Transverse colon (tissue), 4 donors: ENCODE measurements around the gene IQSEC2. TPM values are rescaled to one million over a fixed set of nuclear protein-coding genes. Genes with fewer than 3 reads are reported as not detected.
A peak's percentile ranks its signal among the peaks of the same experiment; 100 is the strongest.

Experiments
- DNase-seq: peaks from one replicate; pipeline ENCODE4 v3.0.0-alpha.2; 2019
- H3K27ac ChIP-seq, 4 donors: fragments of 200-600 bp; sonication (generic); 2 replicates each; pipeline ENCODE4 v1.5.1; 2016 to 2018; ENCODE audit warnings: inconsistent platforms in 4 of 4
- H3K27me3 ChIP-seq: fragments of 200-600 bp; sonication (generic); 2 replicates; pipeline ENCODE4 v1.5.1; 2017; ENCODE audit warnings: inconsistent platforms
- H3K36me3 ChIP-seq, 4 donors: fragments of 200-600 bp; sonication (generic); 2 replicates each; pipeline ENCODE4 v1.5.1; 2017 to 2019; ENCODE audit warnings: inconsistent platforms in 4 of 4
- H3K4me1 ChIP-seq, 4 donors: fragments of 200-600 bp; sonication (generic); 2 replicates each; pipeline ENCODE4 v1.5.1; 2017 to 2020; ENCODE audit warnings: inconsistent platforms in 4 of 4
- H3K4me3 ChIP-seq, 4 donors: fragments of 200-600 bp; sonication (generic); 1 replicate in 1 of 4; 2 replicates in 3 of 4; pipeline versions ENCODE4 v1.5.1 to v1.6.1; 2017 to 2019; ENCODE audit warnings: inconsistent platforms in 4 of 4
- H3K9me3 ChIP-seq, 2 donors: fragments of 200-600 bp; sonication (generic); 2 replicates each; pipeline ENCODE4 v1.5.1; 2017 to 2019; ENCODE audit warnings: inconsistent platforms in 2 of 2
- EP300 ChIP-seq: sonication (generic); formaldehyde crosslinking; IDR thresholded peaks from one replicate; pipeline ENCODE4 v1.6.1; 2017; ENCODE audit warnings: antibody characterized with exemption, low read depth
- POLR2A ChIP-seq: fragments of 450-650 bp; IDR thresholded peaks from one replicate; pipeline ENCODE4 v1.6.1; 2016; ENCODE audit warnings: antibody characterized with exemption, mild to moderate bottlenecking, moderate library complexity
- POLR2AphosphoS5 ChIP-seq, 3 donors: sonication (generic); formaldehyde crosslinking; IDR thresholded peaks; one replicate each; pipeline ENCODE4 v1.6.1; 2016; ENCODE audit warnings: antibody characterized with exemption in 3 of 3
- WGBS, 2 donors: methylation state at CpG; one replicate each; pipeline ENCODE4 v1.1.5; 2018; ENCODE audit warnings: low coverage in 1 of 2; 5-methylcytosine and 5-hydroxymethylcytosine counted together
- in situ Hi-C, 4 donors: fragments of 200-750 bp; cut with MboI; loops; one replicate each; pipeline versions ENCODE4 v1.15.0 to v1.15.1; 2017; ENCODE audit warnings: low sequenced_read_pairs in 3 of 4, low pct_ligation_motif_present in 1 of 4, low pct_unique_long_range_greater_than_20kb in 1 of 4
- intact Hi-C: fragments of 100-400 bp; cut with DNase I; formaldehyde crosslinking; loops from one replicate; pipeline ENCODE4 v1.15.1; 2023; ENCODE audit warnings: low total_unique reads
- total RNA-seq, 4 donors: library from RNA; depleted of rRNA; stranded (reverse); fragments of >200 nt; gene quantifications; one replicate each; pipeline ENCODE4 v1.1.0, GENCODE V29; 2016
- TF ChIP-seq, protein P1 (sequence below), 5 experiments: fragments of 200-600 bp in 3 of 5; fragments of 450-650 bp in 2 of 5; sonication (generic) in 3 of 5; IDR thresholded peaks; 1 replicate in 2 of 5; 2 replicates in 3 of 5; pipeline ENCODE4 v1.5.1; 2016 to 2017; ENCODE audit warnings: antibody characterized with exemption in 5 of 5, inconsistent platforms in 3 of 5, mild to moderate bottlenecking in 2 of 5, moderate library complexity in 1 of 5

The IQSEC2 gene
- total RNA-seq, 4 donors from 2014 or later, result 41.2 to 104 (median 46.3) TPM

DNA sequence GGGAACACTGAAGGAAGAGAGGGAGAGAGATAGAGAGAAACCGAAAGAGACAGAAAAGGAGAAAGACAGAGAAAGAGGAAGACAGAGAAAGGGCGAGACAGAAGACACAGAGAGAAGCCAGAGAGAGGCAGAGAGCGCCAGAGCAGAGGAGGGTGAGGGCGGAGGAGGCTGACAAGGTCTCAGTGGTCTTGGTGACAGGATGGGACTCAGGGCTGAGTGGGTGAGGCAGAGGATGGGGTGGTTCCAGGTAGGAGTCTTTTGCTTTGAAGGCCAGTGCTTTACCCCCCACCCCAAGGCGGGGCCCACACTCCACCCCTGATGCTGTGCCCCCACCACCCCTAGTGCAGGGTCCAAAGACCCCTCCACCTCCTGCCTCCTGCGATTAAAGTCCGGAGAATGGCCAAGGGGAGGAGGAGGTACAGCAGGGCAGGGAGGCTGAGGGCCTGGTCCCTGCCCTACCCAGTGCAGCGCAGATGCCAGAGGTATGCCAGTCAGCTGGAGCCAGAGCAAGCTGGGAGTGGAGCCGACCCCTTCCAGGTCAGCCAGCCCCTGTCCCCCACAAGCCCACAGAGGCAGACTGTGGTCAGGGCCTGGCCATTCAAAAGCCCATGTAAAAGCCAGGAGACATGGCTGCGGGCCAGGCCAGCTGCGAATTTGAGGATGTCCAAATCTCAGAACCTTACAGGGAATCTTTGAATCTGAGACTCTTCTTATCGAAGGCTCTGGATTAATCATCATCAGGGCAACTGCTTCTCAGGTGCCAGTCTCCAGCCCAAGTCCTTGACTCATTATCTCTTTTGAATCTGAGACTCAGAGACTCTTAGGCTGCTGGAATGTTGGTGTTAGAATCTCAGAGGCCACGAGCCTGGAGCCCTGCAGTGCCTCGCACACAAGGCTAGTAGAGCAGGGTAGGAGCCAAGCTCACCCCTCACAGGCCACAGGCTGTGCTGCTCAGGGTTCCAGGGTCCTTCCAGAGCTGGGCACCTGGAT lies 758 bp downstream of the IQSEC2 start:
- intact Hi-C loops (no loop called here), in situ Hi-C loops (no loop called here)
- DNase-seq, result peak; percentile 38
- no peaks in the 10 kb centered on the region for H3K9me3 ChIP-seq
- TF ChIP-seq, protein P1, sequence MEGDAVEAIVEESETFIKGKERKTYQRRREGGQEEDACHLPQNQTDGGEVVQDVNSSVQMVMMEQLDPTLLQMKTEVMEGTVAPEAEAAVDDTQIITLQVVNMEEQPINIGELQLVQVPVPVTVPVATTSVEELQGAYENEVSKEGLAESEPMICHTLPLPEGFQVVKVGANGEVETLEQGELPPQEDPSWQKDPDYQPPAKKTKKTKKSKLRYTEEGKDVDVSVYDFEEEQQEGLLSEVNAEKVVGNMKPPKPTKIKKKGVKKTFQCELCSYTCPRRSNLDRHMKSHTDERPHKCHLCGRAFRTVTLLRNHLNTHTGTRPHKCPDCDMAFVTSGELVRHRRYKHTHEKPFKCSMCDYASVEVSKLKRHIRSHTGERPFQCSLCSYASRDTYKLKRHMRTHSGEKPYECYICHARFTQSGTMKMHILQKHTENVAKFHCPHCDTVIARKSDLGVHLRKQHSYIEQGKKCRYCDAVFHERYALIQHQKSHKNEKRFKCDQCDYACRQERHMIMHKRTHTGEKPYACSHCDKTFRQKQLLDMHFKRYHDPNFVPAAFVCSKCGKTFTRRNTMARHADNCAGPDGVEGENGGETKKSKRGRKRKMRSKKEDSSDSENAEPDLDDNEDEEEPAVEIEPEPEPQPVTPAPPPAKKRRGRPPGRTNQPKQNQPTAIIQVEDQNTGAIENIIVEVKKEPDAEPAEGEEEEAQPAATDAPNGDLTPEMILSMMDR (IDR thresholded peaks at IDR 0.05), result no peak
- TF ChIP-seq EP300 (no peak), POLR2AphosphoS5 (IDR thresholded peaks at IDR 0.05) (no peak), POLR2A (no peak)
- H3K36me3 ChIP-seq, result no peaks in the 10 kb centered on the region
- 10 to 48% methylated on average over 2 to 13 of the region's 14 CpGs for WGBS, 2 donors
- no peaks in the 10 kb centered on the region for H3K27me3 ChIP-seq
- peaks cover 8 to 42% (median 15%) of the 10 kb centered on the region in 4 donors for H3K4me1 ChIP-seq
- H3K27ac ChIP-seq, result peak overlapping the region; percentile 81 to 89 (median 84)
- peak overlapping the region in 3 of 4 donors; percentile 38 to 53 (median 44) for H3K4me3 ChIP-seq

DNA sequence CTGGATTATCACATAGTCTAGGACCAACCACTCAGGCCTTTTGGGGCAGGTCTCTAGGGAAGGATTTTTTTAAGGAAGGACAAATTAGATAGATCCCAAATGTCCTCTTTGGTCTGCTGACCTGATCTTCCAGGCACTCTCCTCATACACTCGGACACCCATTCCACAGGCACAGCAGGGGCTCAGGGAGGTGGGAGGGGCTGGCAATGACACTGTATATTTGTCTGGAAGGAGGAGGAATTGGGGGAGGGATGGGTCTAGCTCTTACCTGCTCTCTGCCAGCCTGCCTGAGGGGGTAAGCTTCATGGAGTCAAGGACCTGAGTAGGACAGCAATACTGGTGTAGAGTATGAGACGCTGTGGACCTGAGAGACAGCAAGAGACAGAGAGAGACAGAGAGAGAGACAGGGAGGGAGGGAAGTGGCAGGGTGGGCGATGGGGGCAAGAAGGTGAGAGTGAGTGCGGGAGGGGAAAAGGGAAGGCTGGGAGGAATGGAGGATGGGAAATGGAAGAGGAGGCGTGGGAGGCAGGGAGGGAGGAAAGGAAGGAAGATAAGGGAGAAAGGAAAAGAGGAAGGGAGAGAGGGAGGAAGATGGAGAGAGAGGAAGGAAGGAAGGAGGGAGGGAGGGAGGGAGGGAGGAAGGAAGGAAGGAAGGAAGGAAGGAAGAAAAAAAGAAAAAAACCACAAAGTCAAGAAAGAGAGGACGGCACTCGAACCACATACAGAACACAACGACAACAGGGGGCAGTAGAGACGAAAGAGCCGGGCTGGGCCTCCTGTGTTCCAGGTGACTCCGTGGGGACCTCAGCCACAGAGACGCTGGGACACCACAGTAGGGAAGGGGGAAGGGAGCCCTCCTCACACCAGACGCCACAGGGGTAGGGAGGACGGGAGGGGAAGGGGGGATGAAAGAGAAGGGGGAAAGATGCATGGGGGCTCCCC lies 1.8 kb downstream of the IQSEC2 start:
- in situ Hi-C loops, result no loop called here
- Histone ChIP-seq H3K36me3 (no peaks in the 10 kb centered on the region), H3K4me1 (peaks cover 8 to 33% (median 11%) of the 10 kb centered on the region in 4 donors), H3K4me3 (peak overlapping the region in 3 of 4 donors; percentile 38 to 53 (median 44)), H3K9me3 (no peaks in the 10 kb centered on the region), H3K27ac (peak overlapping the region in 3 of 4 donors; percentile 82 to 89 (median 87)), H3K27me3 (no peaks in the 10 kb centered on the region)
- DNase-seq, result peak; percentile 33
- 45 to 70% methylated on average over 2 to 14 of the region's 14 CpGs for WGBS, 2 donors
- intact Hi-C loops, result no loop called here
- no peak for TF ChIP-seq POLR2AphosphoS5 (IDR thresholded peaks at IDR 0.05)
- TF ChIP-seq, protein P1 (IDR thresholded peaks at IDR 0.05), result peak in 1 of 5 experiments; percentile 16

DNA sequence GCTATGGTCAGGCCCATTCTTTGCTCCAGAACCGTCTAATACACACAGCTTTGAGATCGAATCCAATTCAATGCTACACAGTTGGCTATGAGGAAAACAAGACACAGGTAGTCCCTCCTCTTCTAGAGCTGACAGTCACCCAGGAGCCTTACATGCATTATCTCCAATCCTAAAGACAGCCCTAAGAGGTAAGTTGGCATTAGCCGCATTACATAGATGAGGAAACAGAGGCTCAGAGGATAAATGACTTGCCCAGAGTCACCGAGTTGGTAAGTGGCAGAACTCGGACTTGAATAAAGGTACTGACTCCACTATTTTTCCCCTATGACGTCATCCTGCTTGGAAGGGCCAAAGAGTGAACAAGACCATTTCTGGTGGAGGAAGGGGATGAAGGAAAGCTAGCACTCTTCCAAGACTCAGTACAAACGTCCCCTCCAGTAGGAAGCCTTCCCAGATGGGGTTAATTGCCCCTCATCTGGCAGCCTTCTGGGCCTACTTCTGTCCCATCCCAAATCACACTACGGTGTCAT lies 8.5 kb downstream of the IQSEC2 start:
- no peak for DNase-seq
- H3K27me3 ChIP-seq, result no peaks in the 10 kb centered on the region
- intact Hi-C loops, result no loop called here
- no peak overlapping the region for H3K27ac ChIP-seq
- no peaks in the 10 kb centered on the region for H3K4me1 ChIP-seq
- in situ Hi-C loops, result no loop called here
- WGBS, 2 donors, result 63 to 90% methylated on average over 2 to 8 of the region's 8 CpGs
- no peaks in the 10 kb centered on the region for H3K9me3 ChIP-seq
- no peak for TF ChIP-seq POLR2AphosphoS5 (IDR thresholded peaks at IDR 0.05)
- TF ChIP-seq, protein P1 (IDR thresholded peaks at IDR 0.05), result no peak
- no peak for TF ChIP-seq POLR2A
- TF ChIP-seq EP300, result no peak
- no peaks in the 10 kb centered on the region for H3K36me3 ChIP-seq
- H3K4me3 ChIP-seq, result no peak overlapping the region
